Activated effector memory CD4-positive, alpha-beta T cell treated with Interleukin-2 at 50 U/mL for 16 hours (primary cell): ENCODE results near the gene ATP5F1D.
A peak's percentile ranks its signal among the peaks of the same experiment; 100 is the strongest.

Experiments
- DNase-seq: peaks from one replicate; pipeline ENCODE4 v3.0.0-alpha.2; 2020

Gene ATP5F1D

DNA sequence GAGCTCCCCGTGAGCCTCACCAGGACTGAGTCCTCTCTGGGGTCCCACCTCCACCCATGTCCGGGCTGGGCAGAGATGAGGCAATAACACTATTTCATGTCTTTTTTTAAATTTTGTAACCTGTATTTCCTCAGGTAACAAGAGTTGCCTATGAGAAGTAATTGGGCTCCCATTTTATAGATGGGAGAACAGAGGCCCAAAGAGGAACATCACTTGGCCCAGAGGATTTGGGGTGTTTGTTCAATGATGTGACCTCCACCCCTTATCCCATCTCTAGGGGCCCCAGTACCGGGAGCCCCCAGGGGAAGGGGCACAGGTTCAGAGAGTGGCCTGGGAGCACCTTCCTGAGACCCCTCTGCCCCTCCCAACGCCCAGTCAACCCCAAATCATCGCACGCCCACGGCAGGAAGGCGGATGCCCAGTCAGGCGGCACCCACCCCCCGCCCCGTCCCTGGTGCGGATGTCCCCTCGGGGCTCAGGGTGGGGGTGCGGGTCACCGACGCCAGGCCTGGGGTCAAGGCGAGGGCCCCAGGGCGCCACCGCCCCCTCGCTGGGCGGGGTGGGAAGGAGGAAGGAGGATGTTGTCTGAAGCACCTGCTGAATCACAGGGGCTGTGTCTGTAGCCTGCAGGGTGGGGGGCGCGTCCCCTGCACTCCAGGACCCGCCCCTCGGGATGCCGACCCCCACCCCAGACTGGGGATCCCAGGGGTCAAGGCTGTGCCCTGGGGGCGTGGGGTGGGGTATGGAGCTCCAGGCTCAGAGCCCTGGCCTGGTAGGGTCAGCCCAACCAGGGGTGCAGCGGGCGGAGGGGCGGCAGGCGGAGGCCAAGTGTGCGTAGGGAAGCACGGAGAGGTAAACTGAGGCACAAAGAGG is 18.6 kb downstream of the ATP5F1D start:
- DNase-seq: peak; percentile 36

DNA sequence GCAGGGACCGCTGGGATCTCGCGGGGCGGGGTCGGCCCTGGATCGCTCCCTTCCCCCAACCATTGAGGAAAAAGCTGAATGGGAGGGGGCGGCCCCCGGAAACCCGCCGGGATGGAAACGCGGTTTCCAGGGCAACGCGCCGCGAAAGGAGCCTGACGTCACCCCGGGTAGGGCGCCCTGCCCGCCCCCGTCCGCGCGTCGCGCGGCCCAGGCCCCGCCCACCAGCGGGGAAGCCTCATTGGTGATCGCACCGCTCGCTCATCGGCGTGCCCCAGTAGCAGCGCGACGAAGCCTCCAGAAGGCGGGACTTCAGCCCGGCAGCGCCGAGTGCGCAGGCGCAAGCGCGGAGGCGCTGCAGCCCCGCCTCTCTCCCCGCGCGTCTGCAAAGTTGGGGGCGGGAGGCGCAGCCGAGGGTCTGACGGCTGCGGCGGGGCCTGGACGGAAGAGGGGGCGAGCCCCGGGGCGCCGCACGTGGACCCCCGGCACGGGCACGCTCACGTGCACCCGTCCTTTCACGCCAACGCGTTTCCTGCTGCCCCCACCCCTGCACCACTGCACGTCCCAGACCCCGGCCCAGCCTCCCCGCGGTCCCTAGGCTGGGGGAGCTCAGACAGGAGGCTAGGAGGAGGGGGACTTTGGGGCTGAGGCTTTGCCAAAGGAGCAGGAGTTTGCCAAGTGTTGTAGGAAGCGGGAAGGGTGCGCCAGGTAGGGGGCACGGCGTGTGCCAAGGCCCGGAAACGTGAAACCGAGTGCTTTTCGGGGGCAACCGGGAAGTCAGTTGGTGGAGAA is 19.4 kb downstream of the ATP5F1D start:
- peak; percentile 97 for DNase-seq

DNA sequence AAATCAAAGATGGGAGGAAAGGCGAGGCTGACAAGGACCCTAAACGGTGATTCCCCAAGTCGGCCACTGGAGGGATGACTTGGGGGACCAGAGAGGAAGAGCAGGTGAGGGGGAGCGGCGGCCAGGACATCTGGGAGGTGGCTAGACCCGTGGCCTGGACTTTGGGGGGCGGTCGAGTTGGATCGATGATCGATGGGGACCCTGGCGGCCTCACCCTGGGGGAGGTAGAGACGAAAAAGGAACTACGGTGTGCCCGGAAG is 19.9 kb downstream of the ATP5F1D start:
- no peak for DNase-seq

DNA sequence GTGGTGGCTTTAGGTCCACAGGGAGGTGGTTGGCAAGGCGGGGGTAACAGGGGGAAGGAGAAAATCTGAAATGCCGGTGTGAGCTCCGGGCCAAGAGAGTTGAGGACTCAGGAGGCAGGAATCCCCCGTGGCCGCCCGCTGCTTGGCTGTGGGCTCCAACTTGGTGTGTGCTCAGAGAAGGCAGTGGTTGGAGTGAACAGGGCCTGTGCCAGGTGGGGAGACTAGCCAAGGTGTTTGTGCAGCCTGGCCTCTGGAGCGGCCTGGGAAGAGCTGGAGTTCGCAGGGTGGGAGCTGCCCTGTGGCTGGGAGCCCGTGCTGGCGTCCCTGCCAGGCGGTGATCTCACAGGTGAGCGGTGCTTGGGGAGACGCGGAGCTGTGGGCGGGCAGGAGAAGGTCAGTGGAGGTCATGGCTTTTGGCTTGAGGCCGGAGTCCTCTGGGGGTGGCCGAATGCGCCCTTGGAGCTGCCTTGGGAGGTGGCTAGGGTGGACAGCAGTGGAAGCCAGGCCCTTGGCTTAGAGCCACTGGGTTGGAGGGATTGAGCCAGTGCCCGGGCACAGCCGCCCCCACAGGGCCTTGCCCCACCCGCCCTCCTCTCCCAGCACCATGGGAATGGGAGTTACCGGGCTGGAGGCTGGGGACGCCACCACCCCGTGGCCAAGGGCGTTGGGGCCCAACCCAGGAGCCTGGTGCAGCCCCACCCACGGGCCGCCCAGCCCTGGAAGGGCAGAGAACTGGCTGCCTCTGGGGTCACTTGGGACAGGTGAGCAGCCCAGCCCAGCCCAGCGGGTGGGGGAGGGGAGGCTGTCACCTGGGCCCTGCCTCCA is 20.5 kb downstream of the ATP5F1D start:
- DNase-seq: no peak

DNA sequence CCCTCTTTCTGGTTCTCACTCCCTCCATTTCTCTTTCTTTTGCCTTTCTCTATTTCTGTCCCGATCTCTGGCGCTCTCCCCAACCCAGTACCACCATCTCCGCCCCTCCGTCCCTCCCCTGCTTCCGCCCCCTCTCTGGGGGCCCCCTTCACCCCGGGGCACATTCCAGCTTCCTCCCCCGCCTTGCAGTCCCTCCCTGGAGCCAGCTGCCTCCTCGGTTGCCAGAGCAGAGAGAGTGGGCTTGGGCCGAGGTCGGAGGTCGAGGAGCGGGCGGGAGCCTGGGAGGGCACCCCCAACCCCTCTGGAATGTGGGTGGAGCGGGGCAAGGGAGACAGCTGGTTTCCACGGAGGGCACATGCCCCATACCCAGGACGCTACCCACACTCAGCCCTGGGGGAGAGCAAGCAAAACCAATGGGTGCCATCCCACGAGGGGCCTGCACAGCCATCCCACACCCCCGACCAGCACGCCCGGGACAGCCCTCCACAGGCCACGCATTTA is 21.1 kb downstream of the ATP5F1D start:
- DNase-seq: no peak

DNA sequence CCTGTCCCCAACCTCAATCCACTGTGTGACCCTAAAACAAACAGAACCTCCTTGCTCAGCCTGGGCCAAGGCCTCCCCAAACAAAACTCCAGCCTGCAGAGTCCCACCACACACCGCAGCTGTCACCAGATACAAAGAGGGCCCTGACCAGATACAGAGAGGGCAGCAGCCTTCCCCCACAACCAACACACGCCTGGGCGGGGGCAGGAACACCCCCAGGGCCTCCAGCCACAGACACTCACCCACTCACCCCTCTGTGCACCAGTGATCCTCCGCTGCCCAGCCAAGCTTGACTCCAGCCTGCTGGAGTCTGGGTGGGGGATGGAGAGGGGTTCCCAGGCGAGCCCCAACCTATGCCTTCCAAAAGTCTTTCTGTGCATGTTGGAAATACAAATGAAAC is 21.6 kb downstream of the ATP5F1D start:
- no peak for DNase-seq

DNA sequence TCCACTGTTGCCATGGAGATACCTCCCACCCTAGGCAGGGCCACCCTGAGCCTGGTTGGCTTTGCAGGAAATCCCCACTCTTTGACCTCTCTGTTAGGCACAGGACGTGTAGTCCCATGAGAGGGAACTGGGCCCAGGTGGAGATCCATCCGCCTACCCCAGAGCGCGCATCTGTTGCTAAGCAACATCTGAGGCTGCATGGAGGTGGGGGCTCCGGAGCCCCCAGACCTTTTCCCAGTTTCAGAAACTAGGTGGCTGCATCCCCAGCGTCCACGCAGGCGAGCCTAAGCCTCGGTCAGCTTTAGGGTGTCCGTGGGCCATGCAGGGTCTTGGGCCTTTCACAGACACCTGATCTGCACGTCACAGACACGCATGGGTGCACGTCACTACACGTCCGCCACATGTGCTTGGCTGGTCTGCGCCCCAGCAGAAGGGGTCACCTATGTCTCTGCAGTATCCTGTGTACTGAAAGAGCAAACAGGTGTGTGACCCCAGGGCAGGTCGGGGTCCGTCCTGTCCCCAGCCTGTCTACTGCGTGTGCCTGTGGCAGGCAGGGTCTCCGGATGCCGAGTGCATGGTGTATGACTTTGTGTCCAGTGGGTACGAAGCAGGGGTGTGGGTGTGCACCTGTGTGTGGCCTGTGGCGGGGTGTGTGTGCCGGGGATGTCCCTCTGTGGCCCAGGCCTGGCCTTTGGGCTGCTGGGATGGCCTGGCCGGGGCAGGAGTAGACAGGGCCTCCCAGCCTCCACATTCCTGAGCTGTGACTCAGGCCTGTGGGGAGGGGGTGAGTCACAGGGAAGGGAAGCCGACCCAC is 23.5 kb downstream of the ATP5F1D start:
- no peak for DNase-seq

DNA sequence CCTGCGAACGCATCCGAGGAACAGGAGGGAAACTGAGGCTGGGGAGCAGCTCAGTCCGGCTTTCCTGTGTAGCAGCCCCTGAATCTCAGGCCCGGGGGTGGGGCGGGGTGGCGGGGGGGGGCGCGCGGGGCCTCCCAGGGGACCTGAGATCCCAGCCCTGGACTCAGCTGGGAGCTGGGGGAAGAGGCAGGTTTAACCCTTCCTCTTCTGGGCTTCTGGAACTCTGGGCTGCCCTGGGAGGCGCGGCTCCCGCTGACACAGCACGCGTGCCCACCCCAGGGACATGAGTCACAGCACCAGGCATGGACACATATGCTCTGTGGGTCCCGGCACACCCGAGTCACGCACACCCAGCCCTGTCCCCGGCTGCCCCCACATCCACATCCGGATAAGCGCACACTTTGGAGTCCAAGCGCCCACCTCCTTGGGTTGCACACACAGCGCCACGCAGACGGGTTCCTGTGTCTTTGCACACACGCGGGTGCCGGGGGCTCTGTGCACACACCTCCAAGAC is 24.1 kb downstream of the ATP5F1D start:
- peak; percentile 46 for DNase-seq

DNA sequence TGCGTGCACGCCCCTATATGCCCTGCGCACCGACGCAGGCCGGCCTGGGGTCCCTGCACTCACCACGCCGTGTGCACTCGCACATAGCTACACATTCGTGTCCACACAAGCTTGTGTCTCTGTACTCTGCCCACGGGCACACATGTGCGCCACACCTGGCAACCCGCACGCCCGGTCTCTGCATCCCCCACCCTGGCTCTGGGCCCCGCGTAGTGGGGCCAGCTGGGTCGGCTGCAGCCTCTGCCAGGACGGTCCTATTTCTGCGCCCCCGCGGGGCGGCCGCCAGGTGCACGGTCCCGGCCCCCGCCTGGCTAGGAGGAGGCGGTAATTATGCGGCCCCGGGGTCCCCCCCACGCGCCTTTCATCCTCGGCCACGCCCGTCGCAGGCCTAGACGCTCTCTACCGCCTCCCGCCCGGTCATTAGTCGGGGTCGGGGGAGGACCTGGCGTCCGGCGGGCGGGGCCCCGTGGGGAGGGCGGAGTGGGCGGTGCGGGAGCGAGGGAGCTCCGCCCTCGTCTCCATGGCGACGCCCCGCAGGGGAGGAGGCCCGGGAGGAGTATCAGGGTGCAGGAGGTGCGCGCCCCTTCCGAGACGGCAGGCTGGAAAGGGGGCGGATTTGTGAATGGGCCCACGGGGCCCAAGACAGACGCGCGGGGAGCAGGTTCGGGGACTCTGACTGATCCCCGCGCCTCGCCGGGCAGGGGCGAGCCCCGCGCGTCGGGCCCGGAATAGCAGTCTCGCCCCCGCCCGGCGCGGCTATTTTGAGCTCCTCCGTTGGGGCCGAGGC is 24.8 kb downstream of the ATP5F1D start:
- DNase-seq: peak; percentile 84

DNA sequence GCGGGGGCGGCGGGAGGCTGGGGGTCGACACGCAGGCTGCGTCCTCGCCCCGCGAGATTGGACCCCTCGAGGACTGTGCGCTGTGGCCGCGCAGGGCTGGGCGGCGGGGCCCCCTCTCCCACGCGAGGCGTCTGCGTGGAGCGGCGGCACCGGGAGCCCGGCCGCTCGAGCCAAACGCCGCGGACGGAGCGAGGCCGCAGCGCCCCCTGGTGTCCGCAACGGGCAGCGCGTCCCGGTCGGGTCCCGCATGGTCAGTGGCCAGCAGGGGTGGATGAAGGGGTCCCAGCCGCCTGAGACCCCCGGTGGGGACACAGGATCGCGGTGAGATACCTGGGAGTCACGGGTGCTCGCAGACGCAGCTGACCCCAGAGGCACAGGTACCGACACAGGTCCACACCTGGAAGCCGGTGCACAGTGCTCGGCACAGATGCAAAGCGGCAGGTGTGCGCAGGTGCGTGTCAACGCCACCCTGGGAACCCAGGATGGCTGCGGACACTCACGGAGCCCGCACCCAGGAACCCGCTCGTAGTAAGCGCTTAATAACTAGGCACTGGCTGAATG is 25.4 kb downstream of the ATP5F1D start:
- DNase-seq: peak; percentile 68

DNA sequence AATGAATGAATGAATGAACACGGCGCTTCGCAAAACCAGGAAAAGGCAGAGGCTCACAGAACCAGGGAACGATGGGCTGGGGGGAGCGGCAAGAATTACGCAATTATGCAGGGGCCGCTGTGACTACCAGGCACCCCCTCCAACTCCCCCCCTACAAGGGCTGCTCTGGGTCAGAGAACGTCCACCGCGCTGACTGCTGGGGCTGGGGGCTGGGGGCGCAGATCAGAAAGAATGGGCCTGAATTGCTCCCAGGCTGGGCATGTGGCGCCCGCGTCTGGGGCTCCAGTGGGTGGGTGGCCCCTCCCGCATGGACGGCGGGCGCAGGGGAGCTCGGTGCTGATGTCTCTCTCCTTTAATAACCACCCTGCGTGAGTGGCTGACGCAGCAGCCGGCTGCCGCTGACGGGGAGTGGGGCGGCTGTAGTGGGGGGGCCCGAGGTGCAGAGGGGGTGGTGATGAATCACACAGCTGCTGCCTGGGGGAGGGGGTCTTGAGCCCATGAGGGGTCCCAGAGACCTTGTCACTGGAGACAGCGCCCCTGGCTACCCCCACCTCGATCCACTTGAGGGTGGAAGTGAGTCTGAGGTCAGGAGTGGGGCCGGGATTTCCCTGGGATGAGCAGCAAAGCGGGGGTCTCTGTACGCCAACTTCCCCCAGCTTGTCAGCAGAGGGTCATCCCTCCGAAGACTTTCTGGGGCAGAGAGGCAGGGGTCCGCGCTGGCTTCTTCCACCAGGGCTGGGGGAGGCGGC is 26.1 kb downstream of the ATP5F1D start:
- DNase-seq: no peak

DNA sequence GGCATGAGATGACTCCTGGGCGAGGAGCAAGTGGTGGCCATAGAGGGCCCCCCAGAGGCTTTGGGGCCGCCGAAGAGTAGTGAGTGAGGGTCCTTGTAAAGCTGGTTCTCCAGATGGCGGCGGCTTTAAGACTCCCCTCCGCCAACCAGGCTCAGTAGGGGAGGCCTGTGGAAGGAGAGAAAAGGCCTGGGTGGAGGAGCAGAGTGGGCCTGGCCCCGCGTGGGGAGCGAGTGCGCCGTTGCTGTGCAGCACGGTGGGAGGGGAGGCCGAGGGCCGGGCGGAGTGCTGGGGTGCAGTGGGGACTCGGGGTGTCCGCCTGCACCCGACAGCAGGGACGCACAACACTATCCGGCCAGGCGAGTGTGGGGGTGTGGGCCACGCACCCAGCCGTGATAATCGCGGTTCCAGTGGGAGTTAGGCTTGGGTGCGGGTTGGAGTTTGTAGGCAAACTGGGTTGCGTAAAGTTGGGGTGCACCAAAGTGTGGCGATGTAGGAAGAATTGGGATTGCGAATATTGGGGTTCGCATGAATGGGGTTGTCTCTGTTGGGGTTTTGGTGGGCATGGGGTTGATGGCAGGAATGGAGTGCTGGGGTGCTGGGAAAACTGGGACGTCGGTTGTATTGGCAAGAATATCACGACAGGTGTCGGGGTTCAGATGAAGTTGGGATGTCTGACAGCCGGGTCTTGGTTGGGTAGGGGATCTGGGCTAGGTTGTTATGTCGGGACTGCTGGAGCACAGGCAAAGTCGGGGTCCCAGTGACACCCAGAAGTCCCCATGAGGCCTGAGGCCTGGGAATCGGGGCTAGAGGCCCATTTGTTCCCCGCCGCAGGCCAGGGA is 26.9 kb downstream of the ATP5F1D start:
- no peak for DNase-seq

DNA sequence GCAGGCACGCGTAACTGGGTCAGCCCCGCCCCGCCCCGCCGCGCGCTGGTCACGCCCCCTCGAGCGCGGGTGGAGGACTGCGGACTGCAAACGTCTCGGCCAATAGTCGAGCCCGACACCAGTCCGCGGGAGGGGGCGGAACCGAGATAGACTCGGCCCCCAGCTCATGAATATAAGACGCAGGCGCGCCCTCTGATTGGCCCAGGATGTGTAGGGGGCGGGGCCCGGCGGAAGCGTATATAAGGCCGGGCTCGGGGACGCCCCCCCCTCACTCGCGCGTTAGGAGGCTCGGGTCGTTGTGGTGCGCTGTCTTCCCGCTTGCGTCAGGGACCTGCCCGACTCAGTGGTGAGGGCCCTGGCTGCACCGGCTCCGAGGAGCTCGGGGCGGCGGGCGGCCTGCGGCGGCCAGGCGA is 27.5 kb downstream of the ATP5F1D start, which contains the start of gene CIRBP:
TSS of gene CIRBP (plus strand) at position 268 of the 413 bp plus-strand sequence. CDS start 1,602 bp downstream, outside the sequence.
- DNase-seq: peak; percentile 99

DNA sequence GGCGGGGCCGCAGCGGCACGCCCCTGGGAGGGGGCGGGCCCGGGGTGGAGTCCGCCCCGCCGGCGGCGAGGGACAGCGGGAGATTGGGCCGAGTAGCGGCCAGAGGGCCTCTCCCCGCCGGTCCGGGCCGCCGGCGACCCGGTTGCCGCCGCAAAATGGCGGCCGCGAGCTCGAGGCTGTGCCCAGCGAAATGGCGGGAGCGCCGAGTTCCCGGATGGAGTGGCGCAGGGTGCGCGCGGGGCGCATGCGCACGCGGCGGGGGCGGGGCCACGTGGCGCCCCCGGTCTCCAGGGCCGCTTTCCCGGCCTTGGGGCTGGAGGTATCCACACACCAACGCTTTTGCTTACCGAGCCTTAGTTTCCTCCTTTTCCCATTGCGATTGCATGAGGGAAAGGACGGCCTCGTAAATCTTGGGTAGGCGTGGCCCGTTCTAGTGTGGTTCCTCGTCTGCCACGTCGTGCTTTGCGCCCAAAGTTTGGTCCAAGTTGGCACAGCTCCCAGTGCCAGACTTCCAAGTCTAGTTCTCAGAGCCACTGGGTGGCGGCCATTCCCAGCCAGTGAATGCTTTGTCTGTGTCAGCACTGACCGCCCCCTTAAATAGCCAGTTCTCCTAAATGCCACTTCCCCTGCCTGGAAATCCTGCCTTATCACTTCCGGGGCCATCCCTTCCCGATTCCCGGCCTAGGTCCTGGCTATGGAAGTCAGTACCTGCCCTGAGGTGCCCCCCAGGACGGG is 28.1 kb downstream of the ATP5F1D start:
- DNase-seq: peak; percentile 79

DNA sequence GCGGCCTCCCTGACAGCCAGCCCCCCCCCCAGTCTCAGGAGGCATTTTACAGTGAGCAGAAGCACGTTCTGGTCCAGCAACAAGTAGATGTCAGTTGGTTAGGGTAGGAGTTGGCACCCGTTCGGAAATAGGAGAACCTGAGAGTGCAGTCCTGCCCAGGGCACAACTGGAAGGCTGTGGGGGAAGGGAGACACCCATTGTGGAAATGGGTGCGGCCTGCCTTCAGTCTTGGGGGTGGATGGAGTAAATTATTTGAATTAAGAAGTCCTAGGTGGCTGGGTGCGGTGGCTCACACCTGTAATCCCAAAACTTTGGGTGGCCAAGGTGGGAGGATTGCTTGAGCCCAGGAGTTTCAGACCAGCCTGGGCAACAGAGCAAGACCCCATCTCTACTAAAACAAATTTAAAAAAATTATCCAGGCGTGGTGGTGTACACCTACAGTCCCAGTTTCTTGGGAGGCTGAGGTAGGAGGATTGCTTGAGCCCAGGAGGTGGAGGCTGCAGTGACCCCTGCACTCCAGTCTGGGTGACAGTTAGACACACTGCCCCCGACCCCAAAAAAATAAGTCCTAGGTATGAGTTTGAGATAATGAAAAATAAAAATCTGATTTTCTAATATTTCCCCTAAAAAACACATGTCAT is 28.8 kb downstream of the ATP5F1D start:
- no peak for DNase-seq

DNA sequence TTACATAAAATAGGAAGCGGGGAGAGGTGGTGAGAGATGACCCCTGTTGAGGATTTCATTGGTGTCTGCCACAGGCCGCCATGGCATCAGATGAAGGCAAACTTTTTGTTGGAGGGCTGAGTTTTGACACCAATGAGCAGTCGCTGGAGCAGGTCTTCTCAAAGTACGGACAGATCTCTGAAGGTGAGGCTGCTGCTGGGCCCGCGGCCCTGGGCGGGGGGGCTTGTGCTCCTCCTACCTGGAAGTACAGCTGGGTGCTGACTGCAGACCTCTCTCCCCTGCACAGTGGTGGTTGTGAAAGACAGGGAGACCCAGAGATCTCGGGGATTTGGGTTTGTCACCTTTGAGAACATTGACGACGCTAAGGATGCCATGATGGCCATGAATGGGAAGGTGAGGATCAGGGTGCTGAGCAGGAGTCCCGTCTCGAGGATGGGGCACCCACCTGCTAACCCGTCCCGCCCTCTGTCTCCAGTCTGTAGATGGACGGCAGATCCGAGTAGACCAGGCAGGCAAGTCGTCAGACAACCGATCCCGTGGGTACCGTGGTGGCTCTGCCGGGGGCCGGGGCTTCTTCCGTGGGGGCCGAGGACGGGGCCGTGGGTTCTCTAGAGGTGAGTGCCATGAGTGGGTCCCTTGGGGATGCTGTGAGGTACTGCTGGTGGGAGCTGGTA is 29.4 kb downstream of the ATP5F1D start:
- DNase-seq: no peak
